NCI-H2107 treated with DMSO at 0.1 percent for 48 hours (cell line): Measurements from ENCODE around the gene BEAN1.

Source experiments
- DNase-seq: peaks from one replicate; lab custom pipeline; 2025; ENCODE audit not compliant: unreplicated experiment; lab: John Stamatoyannopoulos, UW

Gene BEAN1

DNA sequence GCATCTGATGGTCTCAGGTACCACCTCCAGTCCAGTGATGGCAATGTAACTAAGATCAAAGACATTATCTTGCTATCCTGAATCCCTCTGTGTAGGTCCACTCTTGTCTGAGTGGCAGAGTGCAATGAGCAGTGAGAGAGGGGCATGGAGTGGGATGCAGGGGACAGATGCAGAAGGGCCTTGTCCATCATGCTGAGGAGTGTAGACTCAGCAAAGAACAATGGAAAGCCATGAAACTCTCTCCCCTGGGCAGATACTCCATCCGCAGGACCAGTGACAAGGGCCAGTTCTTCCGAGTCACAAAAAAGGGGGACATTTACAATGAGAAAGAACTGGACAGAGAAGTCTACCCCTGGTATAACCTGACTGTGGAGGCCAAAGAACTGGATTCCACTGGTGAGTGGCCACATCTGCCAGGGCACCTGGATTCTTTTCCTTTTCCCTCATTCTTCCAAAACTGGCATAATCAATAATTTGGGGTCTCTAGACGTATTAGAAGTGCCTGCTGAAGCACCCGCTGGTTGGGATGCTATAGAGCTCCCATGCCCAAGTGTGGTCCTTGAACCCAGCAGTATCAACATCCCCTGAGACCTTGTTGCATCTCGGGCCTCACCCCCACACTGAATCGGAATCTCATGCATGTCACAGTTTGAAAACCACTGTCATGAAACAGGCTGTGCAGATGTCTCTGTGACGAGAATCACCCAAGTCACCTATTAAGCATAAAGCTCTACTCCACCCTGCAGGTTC, 31.1 kb upstream of the BEAN1 start:
- no peak for DNase-seq

DNA sequence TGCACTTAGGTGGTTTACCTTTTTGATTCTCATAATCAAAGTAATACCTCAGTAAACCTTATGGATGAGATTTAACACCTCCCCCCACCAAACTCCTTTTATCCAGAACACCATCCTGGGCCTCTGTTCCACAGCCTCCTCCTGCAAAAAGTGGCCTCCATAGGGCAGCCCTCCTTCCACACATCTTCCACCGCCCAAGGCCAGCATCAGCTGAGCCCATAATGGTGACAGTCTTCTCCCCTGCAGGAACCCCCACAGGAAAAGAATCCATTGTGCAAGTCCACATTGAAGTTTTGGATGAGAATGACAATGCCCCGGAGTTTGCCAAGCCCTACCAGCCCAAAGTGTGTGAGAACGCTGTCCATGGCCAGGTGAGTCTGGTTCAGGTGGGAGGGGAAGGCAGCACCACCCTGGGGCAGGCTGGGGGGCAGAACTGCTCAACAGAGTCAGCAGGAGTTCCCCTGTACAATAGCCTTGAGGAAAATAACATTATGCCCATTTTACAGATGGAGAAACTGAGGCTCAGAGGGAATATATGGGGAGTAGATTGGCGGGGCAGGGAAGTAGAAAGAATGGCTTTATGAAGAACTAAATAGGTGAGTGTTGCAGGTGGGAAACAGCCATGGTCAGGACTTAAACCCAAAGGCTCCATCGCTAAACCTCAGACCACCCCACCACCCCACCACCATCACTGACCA, 29.2 kb upstream of the BEAN1 start:
- no peak for DNase-seq

DNA sequence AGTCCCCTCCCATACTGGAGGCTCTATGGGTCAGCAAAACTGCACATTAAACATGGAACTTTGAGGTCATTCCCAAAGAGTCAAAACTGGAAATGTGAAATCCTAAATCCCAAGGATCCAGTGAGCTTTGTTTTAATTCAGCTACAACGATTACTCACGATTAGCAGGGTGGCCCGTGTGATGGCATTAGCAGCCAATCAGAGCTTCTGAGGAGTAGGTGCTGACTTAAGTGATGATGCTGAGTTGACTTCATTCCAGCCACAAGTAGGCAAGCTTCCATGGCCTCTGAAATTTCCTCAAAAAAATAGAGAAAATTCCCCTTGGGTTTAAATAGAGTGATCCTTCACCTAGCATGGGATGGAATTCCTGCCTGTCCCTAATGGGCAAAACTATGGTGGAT, 28.1 kb upstream of the BEAN1 start:
- no peak for DNase-seq

DNA sequence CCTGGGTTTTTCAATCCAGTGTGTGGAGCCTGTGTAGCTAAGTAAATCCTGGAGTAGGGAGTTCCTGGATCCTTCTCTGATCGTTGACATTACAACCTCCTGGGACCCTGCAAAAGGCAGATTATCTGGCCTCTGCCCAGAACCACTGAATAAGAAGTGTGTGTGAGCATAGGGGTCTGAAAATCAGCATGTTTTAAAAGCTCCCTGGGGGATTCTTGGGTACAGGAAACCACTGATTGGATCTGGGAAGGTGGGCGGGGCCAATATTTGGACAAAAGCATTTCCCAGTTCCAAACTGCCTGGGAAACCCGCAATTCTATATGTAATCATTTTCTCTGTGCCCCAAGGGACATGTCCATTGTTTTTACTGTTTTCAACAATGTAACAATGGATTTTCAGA, 27.2 kb upstream of the BEAN1 start:
- DNase-seq, result peak; percentile 5

DNA sequence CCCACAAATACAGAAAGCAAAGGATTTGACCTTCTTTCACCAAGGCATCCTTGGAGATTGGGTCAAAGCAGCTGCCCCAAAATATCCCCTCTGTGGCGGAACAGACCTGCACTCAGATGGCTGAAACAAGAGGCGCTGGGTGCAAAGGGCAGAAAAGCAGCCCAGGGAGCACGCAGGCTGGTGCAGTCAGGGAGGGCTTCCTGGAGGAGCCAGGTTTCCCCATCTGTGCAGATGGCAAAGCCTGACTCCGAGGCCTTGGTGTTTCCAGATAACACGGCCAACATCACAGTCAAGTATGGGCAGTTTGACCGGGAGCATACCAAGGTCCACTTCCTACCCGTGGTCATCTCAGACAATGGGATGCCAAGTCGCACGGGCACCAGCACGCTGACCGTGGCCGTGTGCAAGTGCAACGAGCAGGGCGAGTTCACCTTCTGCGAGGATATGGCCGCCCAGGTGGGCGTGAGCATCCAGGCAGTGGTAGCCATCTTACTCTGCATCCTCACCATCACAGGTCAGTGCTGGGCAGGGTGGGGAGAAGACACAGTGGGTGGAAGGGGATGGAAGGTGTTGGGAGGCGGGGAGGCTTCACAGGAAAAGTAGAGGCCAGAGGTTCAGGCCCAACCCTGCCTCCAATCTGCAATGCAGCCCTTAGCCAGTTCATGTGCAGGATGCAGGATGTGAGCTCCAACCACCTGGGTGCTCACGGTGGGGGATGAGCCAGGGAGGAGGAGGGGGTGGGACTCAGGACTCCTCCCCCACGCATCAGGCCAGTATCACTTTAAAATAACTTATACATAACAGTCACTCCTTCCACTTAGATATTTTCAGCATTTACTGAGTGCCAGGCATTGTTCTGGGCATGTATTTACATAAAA, 26.4 kb upstream of the BEAN1 start:
- DNase-seq, result no peak

DNA sequence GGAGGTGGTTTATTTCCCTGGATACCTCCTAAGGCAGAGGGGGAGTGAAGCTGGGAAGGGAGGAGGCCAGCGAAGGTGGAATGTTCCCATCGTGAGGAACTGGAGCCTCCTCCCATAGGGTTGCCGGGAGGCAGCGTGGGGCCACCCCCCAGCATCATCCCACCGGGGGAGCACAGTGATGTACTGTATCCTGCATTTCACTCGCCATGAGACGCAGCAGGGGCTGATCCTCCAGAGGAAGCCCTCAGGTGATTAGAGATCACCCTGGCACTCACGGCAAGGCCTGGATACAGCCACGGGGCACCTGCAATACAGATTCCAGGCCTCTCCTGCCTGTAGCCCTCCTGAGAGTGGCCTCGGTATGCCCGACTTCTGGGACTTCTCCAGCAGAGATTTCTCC, 25.5 kb upstream of the BEAN1 start:
- no peak for DNase-seq

DNA sequence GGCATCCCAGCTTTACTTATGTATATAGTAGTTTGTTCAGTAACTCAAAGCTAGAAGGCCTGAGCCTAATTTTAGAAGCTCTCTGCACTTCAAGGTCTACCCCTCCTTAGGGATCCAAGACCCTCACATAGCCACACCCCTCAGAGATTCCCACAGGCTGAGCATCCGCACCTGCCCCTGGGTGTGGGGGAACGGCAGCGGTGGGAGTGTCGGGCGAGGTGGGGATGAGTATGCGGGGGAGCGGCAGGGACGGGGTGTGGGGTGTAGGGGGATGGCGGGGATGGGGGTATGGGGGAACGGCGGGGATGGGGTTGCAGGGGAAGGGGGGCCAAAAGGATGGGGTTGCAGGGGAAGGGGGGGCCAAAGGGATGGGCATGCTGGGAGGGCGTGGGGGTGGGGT, 24.9 kb upstream of the BEAN1 start:
- no peak for DNase-seq

DNA sequence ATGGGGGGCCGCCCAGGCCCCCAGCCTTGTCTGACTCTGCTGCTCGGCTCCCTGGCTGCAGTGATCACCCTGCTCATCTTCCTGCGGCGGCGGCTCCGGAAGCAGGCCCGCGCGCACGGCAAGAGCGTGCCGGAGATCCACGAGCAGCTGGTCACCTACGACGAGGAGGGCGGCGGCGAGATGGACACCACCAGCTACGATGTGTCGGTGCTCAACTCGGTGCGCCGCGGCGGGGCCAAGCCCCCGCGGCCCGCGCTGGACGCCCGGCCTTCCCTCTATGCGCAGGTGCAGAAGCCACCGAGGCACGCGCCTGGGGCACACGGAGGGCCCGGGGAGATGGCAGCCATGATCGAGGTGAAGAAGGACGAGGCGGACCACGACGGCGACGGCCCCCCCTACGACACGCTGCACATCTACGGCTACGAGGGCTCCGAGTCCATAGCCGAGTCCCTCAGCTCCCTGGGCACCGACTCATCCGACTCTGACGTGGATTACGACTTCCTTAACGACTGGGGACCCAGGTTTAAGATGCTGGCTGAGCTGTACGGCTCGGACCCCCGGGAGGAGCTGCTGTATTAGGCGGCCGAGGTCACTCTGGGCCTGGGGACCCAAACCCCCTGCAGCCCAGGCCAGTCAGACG, 24.4 kb upstream of the BEAN1 start:
- DNase-seq, result no peak

DNA sequence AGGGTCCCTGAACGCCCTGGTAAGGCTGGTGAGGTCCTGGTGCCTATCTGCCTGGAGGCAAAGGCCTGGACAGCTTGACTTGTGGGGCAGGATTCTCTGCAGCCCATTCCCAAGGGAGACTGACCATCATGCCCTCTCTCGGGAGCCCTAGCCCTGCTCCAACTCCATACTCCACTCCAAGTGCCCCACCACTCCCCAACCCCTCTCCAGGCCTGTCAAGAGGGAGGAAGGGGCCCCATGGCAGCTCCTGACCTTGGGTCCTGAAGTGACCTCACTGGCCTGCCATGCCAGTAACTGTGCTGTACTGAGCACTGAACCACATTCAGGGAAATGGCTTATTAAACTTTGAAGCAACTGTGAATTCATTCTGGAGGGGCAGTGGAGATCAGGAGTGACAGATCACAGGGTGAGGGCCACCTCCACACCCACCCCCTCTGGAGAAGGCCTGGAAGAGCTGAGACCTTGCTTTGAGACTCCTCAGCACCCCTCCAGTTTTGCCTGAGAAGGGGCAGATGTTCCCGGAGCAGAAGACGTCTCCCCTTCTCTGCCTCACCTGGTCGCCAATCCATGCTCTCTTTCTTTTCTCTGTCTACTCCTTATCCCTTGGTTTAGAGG, 23.5 kb upstream of the BEAN1 start:
- DNase-seq, result no peak

DNA sequence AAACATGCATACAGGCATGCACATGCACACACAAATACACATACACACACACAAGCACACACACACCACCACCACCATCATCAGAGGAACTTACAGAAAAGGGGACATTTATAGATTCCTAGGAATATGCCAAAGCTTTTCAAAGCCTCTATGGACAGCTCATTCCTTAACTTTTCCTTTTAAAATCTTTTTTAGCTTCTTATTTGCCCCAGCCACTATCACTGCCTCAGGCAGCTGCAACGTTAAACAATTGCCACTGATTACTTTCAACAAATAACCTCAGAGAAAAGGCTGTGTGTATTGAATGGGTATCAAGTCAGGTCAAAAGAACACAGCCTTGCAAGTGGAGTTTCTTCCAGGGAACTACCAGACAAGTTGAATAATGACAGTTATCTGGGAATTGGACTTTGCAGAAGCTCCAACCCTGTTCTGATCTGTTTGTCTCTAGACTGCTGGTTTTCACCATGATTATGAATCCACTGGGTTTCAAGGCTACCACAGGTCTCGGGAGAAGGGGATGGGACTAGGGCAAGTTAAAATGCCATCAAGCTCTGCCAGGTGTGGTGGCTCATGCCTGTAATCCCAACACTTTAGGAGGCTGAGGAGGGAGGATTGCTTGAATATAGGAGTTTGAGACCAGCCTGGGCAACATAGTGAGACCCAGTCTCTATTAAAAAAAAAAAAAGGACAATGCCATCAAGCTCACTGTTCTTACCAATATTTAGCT, 21.9 kb upstream of the BEAN1 start:
- DNase-seq, result no peak

DNA sequence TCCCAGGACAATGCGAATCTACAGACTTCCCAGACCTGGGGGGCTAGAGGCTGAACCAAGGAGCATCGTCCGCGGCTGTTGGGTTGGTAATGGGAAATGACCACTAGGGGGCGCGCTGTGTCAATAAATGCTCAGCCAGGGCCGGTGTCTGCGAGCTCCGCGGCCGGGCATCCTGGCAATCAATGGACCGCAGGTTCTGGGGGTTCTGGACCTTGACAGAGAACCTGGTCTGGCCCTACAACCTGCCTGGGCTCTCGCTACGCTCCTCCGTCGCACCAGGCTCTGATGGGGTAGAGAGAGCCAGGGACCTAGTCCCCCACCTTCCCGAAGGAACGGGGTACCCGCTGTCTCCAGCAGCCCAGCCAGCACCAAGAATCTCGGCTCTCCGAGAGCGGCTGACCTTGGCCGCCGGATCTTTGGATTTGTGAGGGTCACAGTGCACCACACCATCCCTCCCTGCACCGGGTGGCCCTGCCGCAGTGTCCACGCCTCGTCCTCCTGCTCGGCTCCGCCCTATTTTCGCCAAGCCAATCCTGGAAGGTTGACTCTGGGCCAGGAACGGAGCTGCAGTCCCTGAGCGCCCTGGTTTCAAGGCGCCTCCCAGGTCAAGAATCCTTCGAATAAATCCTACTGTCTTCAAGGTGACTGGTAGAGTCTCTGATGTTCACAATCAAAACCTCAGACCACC, 20.4 kb upstream of the BEAN1 start:
- peak; percentile 11 for DNase-seq

DNA sequence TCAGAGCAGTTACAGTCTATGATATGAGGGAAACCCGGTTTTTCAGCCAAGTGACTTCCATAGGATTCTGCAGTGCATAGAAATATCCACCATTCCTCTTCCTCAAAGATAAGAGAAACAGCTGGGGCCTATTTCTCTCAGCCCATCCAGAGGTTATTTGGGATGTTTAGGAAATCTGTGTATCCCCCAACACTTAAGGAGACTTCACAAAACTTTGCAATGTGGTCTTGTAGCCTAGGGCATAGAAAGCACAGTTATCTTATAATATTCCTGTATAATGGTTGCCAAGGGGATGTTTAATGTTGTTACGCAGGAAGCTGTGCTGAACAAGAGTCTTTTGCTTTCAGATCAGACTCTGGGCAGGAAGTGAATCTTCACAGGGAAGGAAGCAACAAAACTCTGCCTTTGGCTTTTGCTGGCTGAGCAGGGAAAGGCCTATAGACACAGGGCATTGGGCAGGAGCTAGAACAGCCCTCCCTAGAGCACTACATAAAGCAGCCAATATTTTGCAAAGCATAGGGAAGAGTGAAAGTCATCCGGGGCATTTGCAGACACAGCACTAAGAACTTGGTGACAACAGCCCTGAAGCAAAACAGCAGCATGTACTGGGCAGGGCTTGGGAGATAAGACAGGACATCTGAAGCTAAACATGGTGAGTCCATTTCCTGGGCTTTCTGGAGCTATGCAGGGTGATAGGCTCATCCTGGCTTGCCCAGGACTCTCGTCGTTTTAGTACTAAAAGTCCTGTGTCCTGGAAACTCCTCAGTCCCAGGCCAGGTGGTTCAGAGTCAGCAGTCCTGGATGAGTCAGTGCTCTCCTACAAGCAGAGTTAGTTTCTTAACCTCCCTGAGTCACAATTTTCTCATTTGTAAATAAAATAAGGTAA, 18.7 kb upstream of the BEAN1 start:
- no peak for DNase-seq

DNA sequence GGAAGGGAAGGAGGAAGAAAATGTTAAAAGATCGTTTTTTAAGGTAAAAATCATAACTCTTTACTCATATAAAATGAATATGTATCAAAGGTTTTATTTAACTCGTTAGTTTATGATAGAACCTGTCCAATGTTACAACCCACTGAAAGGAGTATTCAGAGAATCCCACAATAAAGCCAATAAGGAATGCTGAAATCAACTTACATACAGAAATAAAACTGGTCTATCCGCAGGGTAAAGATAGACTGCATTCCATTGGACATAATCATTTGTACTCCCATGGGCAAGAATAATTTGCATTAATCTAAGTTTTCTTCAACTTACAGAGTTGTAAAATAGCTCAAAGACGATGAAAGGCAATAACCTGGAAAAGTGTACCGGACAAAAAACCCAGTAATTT, 17.9 kb upstream of the BEAN1 start:
- no peak for DNase-seq

DNA sequence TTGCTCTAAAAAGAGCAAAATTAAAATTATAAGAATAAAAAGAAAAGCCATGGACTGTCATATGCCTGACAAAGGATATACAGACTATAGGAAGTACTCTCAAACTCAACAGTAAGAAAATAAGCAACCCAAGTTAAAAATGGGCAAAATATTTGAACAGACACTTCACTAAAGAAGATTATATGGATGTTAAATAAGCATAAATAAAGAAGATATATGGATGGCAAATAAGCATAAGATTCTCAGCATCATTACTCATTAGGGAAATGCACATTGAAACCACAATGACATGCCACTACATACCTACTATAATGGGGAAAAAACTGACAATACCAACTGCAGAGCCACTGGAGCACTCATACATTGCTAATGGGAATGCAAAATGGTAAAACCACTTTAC, 14.9 kb upstream of the BEAN1 start:
- DNase-seq, result no peak

DNA sequence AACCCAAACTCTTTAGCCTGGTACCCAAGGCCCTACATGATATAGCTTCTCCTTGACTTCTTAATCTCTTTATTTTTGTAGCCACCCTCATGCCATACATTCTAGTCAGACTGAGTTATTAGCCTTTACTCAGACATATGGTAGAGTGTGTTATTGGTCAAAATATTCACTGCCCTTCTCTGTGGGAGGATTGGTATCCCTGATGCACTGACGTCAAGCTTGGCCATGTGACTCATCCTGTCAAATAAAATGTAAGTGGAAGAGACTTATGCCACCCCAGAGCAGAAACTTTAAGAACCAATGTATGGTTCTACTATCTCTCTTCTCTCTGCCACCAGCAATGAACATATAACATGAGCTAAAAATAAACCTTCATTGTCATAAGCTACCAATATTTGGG, 12.2 kb upstream of the BEAN1 start:
- DNase-seq, result no peak

DNA sequence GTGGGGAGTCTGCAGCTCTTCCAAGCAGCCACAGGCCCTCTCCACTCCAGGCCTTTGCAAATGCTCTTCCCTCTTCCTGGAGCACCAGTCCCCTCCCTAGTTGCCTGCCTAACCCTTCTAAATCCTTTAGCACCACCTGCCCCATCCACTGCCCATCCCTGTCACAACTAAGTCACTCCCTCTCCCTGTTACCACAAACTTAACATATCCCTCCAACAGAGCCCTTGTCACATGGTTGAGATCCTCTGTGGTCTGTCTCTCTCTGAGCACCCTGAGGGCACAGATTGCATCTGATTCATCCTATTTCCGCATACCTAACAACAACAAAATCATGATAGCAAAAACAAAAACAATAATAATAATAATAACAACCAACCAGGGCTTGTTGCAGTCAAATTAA, 11.0 kb upstream of the BEAN1 start:
- DNase-seq, result no peak

DNA sequence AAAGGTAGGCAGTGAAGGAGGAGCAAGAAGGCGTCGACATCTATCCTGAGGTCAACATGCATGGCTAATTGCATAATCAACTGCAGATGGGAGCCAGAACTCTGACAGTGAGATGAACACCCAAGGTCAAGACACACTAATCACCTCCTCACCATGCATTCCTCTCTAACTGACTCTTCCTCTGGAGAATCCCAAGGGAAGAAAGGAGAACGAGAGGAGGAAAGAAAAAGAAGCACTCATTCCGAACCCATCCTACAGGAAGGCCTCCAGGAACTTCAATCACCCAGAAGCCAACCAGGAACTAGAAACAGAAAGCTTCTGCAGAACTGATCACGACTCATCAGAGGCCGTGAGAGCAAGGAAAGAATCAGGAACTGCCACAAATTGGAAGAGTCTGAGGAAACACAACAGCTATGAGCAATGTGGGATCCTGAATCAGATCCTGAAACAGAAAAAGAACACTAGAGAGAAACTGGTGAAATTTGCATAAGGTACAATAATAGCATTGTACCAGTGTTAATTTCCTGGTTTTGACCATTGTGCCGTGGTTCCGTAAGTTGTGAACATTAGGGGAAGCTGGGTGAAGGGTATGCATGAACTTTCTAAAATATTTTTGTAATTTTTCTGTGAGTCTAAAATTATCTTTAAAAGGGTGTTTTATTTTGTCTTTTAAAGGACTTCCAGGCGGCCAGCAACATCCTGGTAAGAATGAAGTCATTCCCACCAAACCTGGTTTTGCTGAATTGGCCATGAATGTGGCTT, 10.0 kb upstream of the BEAN1 start:
- no peak for DNase-seq
